K562 (cell line): ENCODE results near the gene SEC63. TPM values are rescaled to one million over a fixed set of nuclear protein-coding genes. Genes with fewer than 3 reads are reported as not detected.

Experiments
- ATAC-seq: fragments of 200-7000 bp; cut with Tn5 transposase; 3 replicates; pipeline ENCODE4 v1.9.1; 2020; ENCODE audit warnings: moderate library complexity
- BruUV-seq: library from RNA; stranded (reverse); fragments of 400-500 nt; replicated peaks from 2 replicates; lab custom pipeline; 2021; lab: Mats Ljungman, UMichigan
- CTCF ChIA-PET: fragments of 300-600 bp; formaldehyde crosslinking; extraction: SDS; loops from one replicate; lab custom pipeline; 2021; ENCODE audit warnings: low intra/inter-chr PET ratio; lab: Yijun Ruan, JAX
- POLR2A ChIA-PET: fragments of 300-600, 350-650 bp; sonication (Branson Sonifier 250); formaldehyde crosslinking; extraction: SDS; loops from one replicate; lab custom pipeline; 2021; ENCODE audit warnings: antibody characterized with exemption, inconsistent platforms; lab: Yijun Ruan, JAX
- DNase-seq, 4 experiments: peaks; one replicate each; pipeline versions ENCODE4 v3.0.0 to v3.0.0-alpha.2; 2011 to 2018; ENCODE audit warnings: low spot score in 3 of 4, mixed read lengths in 3 of 4; ENCODE audit errors: extremely low read depth in 1 of 4
- FAIRE-seq: peaks from 2 replicates; lab custom pipeline; 2011; peaks lifted over from hg19 to GRCh38; lab: Jason Lieb, UNC
- H2AFZ ChIP-seq: 2 replicates; pipeline ENCODE4 v1.6.0; 2011; ENCODE audit warnings: low read depth, low read length, control low read depth, inconsistent platforms
- H3K27ac ChIP-seq: fragments of 200-600 bp; 3 replicates; pipeline ENCODE4 v1.8.0; 2011; ENCODE audit warnings: low read depth, mild to moderate bottlenecking, control low read depth, inconsistent platforms, low read length, moderate library complexity, mixed read lengths; ENCODE audit errors: extremely low read depth
- H3K27me3 ChIP-seq, 2 experiments: fragments of 300-600 bp in 1 of 2; 2 replicates in 1 of 2; 3 replicates in 1 of 2; pipeline versions ENCODE4 v1.6.0 to v1.8.0; 2011; ENCODE audit warnings: inconsistent platforms in 2 of 2, low read length in 2 of 2, mild to moderate bottlenecking in 1 of 2, mixed read lengths in 1 of 2, moderate library complexity in 1 of 2; ENCODE audit not compliant: control insufficient read depth in 2 of 2, insufficient read depth in 2 of 2
- H3K36me3 ChIP-seq: fragments of 300-600 bp; 3 replicates; pipeline ENCODE4 v1.8.0; 2011; ENCODE audit warnings: mild to moderate bottlenecking, low read length, inconsistent platforms; ENCODE audit not compliant: control insufficient read depth, insufficient read depth
- H3K4me1 ChIP-seq, 2 experiments: fragments of 200-600 bp in 1 of 2; replicated peaks in 1 of 2; 2 replicates in 1 of 2; 3 replicates in 1 of 2; pipeline versions ENCODE4 v1.5.1 to v1.8.0; 2011; ENCODE audit warnings: inconsistent platforms in 2 of 2, low read length in 2 of 2, mild to moderate bottlenecking in 1 of 2, mixed read lengths in 1 of 2, moderate library complexity in 1 of 2; ENCODE audit not compliant: control insufficient read depth in 2 of 2, insufficient read depth in 2 of 2
- H3K4me2 ChIP-seq: 2 replicates; pipeline ENCODE4 v1.6.1; 2011; ENCODE audit warnings: low read length, control low read depth, inconsistent platforms, mixed read lengths; ENCODE audit not compliant: insufficient read depth
- H3K4me3 ChIP-seq: fragments of 200-600 bp; sonication (generic), shearing (Covaris generic); 2 replicates; pipeline ENCODE4 v1.5.1; 2016; ENCODE audit warnings: control low read depth, inconsistent platforms
- H3K79me2 ChIP-seq: fragments of 200-600 bp; 3 replicates; pipeline ENCODE4 v1.8.0; 2011; ENCODE audit warnings: low read length, inconsistent platforms; ENCODE audit not compliant: control insufficient read depth, insufficient read depth
- H3K9ac ChIP-seq, 2 experiments: 2 replicates each; pipeline versions ENCODE4 v1.6.0 to v1.6.1; 2011; ENCODE audit warnings: low read depth in 2 of 2, low read length in 2 of 2, control low read depth in 1 of 2, inconsistent platforms in 1 of 2, mild to moderate bottlenecking in 1 of 2, mixed read lengths in 1 of 2; ENCODE audit not compliant: insufficient read depth in 1 of 2
- H3K9me1 ChIP-seq: one replicate; pipeline ENCODE4 v1.6.0; 2011; ENCODE audit warnings: inconsistent platforms, mild to moderate bottlenecking, low read length, moderate library complexity; ENCODE audit not compliant: control insufficient read depth, insufficient read depth
- H3K9me3 ChIP-seq: replicated peaks from 2 replicates; pipeline ENCODE4 v1.5.1; 2011; ENCODE audit warnings: low read depth, low read length, inconsistent platforms; ENCODE audit not compliant: control insufficient read depth, insufficient read depth
- H4K20me1 ChIP-seq: replicated peaks from 2 replicates; pipeline ENCODE4 v1.6.1; 2011; ENCODE audit warnings: low read length, inconsistent platforms, mixed read lengths; ENCODE audit not compliant: control insufficient read depth, insufficient read depth
- ASH1L ChIP-seq: fragments of 450-650 bp; IDR thresholded peaks from 2 replicates; pipeline ENCODE4 v1.6.1; 2018; ENCODE audit warnings: borderline replicate concordance, mild to moderate bottlenecking, low read depth; ENCODE audit not compliant: partially characterized antibody
- BMI1 ChIP-seq: fragments of 150-350 bp; IDR thresholded peaks from 2 replicates; pipeline ENCODE4 v1.6.1; 2014; ENCODE audit warnings: low read length
- TAF9B ChIP-seq: fragments of 450-650 bp; IDR thresholded peaks from 2 replicates; pipeline ENCODE4 v1.6.1; 2018; ENCODE audit warnings: mild to moderate bottlenecking; ENCODE audit not compliant: partially characterized antibody
- ZBTB12 ChIP-seq: fragments of 250-450 bp; sonication (Bioruptor Pico); IDR thresholded peaks from 2 replicates; pipeline ENCODE4 v1.4.0; 2020
- ZNF639 ChIP-seq, 2 experiments: fragments of 200-800 bp in 1 of 2; sonication (Bioruptor generic) in 1 of 2; sonication (generic) in 1 of 2; formaldehyde crosslinking in 1 of 2; IDR thresholded peaks in 1 of 2; conservative IDR thresholded peaks in 1 of 2; 2 replicates each; pipeline versions ENCODE4 v1.5.0 to v1.6.1; 2016 to 2020; ENCODE audit warnings: missing compliant biosample characterization in 1 of 2, missing genetic modification characterization in 1 of 2, missing genetic modification reagents in 1 of 2
- WGBS: fragments of 100-300 bp; shearing (Covaris generic); methylation state at CpG from one replicate; pipeline ENCODE4 v1.1.6; 2016; ENCODE audit warnings: low coverage, mixed read lengths; ENCODE audit not compliant: insufficient coverage; ENCODE audit errors: missing lambda C conversion rate; 5-methylcytosine and 5-hydroxymethylcytosine counted together
- in situ Hi-C: fragments of 300-500 bp; cut with MboI; formaldehyde crosslinking; loops from 4 replicates; pipeline ENCODE4 v1.15.0; 2018; ENCODE audit warnings: inconsistent platforms, mixed read lengths
- intact Hi-C: fragments of 100-400 bp; cut with micrococcal nuclease; formaldehyde crosslinking; loops from 2 replicates; pipeline ENCODE4 v1.14.2; 2022
- polyA plus RNA-seq, 8 experiments: library from polyadenylated mRNA; depleted of rRNA in 4 of 8; stranded (reverse) in 5 of 8; unstranded in 3 of 8; fragments of >200 nt; fragmentation: Nextera tagmentation in 2 of 8; fragmentation: Illumina TruSeq in 1 of 8; extraction: Ambion mirVana in 2 of 8; extraction: Trizol in 1 of 8; gene quantifications; 2 replicates each; pipeline versions ENCODE4 v1.2.1 to v1.2.3, GENCODE V29; 2011 to 2014; ENCODE audit warnings: inconsistent platforms in 1 of 8, missing spikeins in 1 of 8
- total RNA-seq, 7 experiments: library from RNA; depleted of rRNA in 6 of 7; stranded (reverse); fragments of >200 nt in 6 of 7; fragmentation: Illumina TruSeq in 2 of 7; extraction: Trizol in 2 of 7; gene quantifications; 2 replicates each; pipeline versions ENCODE4 v1.2.1 to v1.2.3, GENCODE V29; 2011 to 2021; ENCODE audit warnings: low replicate concordance in 1 of 7
- TF ChIP-seq, protein P1 (sequence below), 2 experiments: fragments of 150-350 bp in 1 of 2; IDR thresholded peaks; 2 replicates each; pipeline ENCODE4 v1.6.1; 2012 to 2016; ENCODE audit warnings: low read depth in 2 of 2, low read length in 2 of 2, mild to moderate bottlenecking in 1 of 2, moderate library complexity in 1 of 2

Gene SEC63
- total and polyA plus RNA-seq, 9 of the 15 experiments (the other 6 are each of a cell fraction or from before 2014, with no cell fraction given): 13.8 to 74.6 (median 28.4) TPM

GRCh38 chr6:107819217-107819616 lies 138.8 kb downstream of the SEC63 start:
- Histone ChIP-seq H3K9me3 (no peaks in the 10 kb centered on the region), H3K4me2 (no peak overlapping the region), H4K20me1 (peaks cover 4% of the 10 kb centered on the region), H2AFZ (no peak overlapping the region), H3K27me3 (peaks cover 55 to 67% of the 10 kb centered on the region in 2 experiments), H3K79me2 (no peaks in the 10 kb centered on the region), H3K36me3 (no peaks in the 10 kb centered on the region), H3K4me1 (no peaks in the 10 kb centered on the region), H3K9me1 (no peaks in the 10 kb centered on the region), H3K27ac (no peak overlapping the region), H3K4me3 (no peak overlapping the region), H3K9ac (no peak overlapping the region)
- ATAC-seq (no peak), FAIRE-seq (no peak), DNase-seq (no peak)
- 0% methylated on average over 2 of the region's 2 CpGs for WGBS
- no TSS peak for BruUV-seq
- in situ Hi-C loops: no loop called here
- POLR2A ChIA-PET: interaction anchor here (2.2 kb wide), 1 partner anchor 12 kb away, joined by 7 read pairs; no protein-coding TSS in a partner anchor
- CTCF ChIA-PET: no interaction called here
- TF ChIP-seq, protein P1, sequence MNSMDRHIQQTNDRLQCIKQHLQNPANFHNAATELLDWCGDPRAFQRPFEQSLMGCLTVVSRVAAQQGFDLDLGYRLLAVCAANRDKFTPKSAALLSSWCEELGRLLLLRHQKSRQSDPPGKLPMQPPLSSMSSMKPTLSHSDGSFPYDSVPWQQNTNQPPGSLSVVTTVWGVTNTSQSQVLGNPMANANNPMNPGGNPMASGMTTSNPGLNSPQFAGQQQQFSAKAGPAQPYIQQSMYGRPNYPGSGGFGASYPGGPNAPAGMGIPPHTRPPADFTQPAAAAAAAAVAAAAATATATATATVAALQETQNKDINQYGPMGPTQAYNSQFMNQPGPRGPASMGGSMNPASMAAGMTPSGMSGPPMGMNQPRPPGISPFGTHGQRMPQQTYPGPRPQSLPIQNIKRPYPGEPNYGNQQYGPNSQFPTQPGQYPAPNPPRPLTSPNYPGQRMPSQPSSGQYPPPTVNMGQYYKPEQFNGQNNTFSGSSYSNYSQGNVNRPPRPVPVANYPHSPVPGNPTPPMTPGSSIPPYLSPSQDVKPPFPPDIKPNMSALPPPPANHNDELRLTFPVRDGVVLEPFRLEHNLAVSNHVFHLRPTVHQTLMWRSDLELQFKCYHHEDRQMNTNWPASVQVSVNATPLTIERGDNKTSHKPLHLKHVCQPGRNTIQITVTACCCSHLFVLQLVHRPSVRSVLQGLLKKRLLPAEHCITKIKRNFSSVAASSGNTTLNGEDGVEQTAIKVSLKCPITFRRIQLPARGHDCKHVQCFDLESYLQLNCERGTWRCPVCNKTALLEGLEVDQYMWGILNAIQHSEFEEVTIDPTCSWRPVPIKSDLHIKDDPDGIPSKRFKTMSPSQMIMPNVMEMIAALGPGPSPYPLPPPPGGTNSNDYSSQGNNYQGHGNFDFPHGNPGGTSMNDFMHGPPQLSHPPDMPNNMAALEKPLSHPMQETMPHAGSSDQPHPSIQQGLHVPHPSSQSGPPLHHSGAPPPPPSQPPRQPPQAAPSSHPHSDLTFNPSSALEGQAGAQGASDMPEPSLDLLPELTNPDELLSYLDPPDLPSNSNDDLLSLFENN (IDR thresholded peaks at IDR 0.05; ENCODE audit: low read depth in 2 of 2, low read length in 2 of 2): no peak
- TF ChIP-seq ZBTB12 (CRISPR knock-in tag) (no peak), BMI1 (no peak), ASH1L (no peak), TAF9B (no peak), ZNF639 (CRISPR knock-in tag; conservative IDR thresholded peaks at IDR 0.05 in 1 of 2, IDR thresholded peaks at IDR 0.05 in 1 of 2) (no peak)
- intact Hi-C loops: no loop called here
